Bronchial epithelial cell (primary cell): Measurements from ENCODE around the gene RPUSD3. TPM values are rescaled to one million over a fixed set of nuclear protein-coding genes. Genes with fewer than 3 reads are reported as not detected.

Source experiments
- DNase-seq: peaks from one replicate; pipeline ENCODE4 v3.0.0-alpha.2; 2010; ENCODE audit warnings: low read depth
- FAIRE-seq: peaks from 2 replicates; lab custom pipeline; 2011; peaks lifted over from hg19 to GRCh38; lab: Jason Lieb, UNC
- H3K27me3 ChIP-seq: 2 replicates; pipeline ENCODE4 v1.5.1; 2011; ENCODE audit warnings: low read length; ENCODE audit not compliant: control insufficient read depth, insufficient read depth
- H3K36me3 ChIP-seq: 2 replicates; pipeline ENCODE4 v1.5.1; 2011; ENCODE audit warnings: low read length; ENCODE audit not compliant: control insufficient read depth, insufficient read depth
- H3K4me3 ChIP-seq: 2 replicates; pipeline ENCODE4 v1.5.1; 2011; ENCODE audit warnings: mild to moderate bottlenecking, low read depth, low read length, control low read depth
- total RNA-seq: library from RNA; depleted of rRNA; stranded (reverse); fragments of >200 nt; gene quantifications from 2 replicates; pipeline ENCODE4 v1.2.1, GENCODE V29; 2014
- TF ChIP-seq, protein P1 (sequence below): IDR thresholded peaks from 2 replicates; pipeline ENCODE4 v1.5.1; 2011; ENCODE audit warnings: mild to moderate bottlenecking, moderate library complexity, low read length, control low read depth, inconsistent platforms; ENCODE audit not compliant: insufficient read depth, severe bottlenecking

The RPUSD3 gene
- total RNA-seq, 1 donor from 2014 or later: 34.5 TPM

- TF ChIP-seq, protein P1, sequence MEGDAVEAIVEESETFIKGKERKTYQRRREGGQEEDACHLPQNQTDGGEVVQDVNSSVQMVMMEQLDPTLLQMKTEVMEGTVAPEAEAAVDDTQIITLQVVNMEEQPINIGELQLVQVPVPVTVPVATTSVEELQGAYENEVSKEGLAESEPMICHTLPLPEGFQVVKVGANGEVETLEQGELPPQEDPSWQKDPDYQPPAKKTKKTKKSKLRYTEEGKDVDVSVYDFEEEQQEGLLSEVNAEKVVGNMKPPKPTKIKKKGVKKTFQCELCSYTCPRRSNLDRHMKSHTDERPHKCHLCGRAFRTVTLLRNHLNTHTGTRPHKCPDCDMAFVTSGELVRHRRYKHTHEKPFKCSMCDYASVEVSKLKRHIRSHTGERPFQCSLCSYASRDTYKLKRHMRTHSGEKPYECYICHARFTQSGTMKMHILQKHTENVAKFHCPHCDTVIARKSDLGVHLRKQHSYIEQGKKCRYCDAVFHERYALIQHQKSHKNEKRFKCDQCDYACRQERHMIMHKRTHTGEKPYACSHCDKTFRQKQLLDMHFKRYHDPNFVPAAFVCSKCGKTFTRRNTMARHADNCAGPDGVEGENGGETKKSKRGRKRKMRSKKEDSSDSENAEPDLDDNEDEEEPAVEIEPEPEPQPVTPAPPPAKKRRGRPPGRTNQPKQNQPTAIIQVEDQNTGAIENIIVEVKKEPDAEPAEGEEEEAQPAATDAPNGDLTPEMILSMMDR: peak; percentile 27
- no peaks in the 10 kb centered on the region for H3K27me3 ChIP-seq
- DNase-seq (no peak), FAIRE-seq (no peak)
- peaks cover 38% of the 10 kb centered on the region for H3K36me3 ChIP-seq
- no peak overlapping the region for H3K4me3 ChIP-seq
Measured at GRCh38 chr3:9800529-9800928, 43.3 kb downstream of the RPUSD3 start.

GRCh38 chr3:9797196-9797945 lies 46.4 kb downstream of the RPUSD3 start:
- Histone ChIP-seq H3K27me3 (no peaks in the 10 kb centered on the region), H3K36me3 (peaks cover 28% of the 10 kb centered on the region), H3K4me3 (no peak overlapping the region)
- TF ChIP-seq, protein P1: no peak
- FAIRE-seq (no peak), DNase-seq (no peak)

- no peaks in the 10 kb centered on the region for H3K27me3 ChIP-seq
- peaks cover 22% of the 10 kb centered on the region for H3K36me3 ChIP-seq
- H3K4me3 ChIP-seq: no peak overlapping the region
- TF ChIP-seq, protein P1: no peak
- DNase-seq: no peak
- no peak for FAIRE-seq
Measured at GRCh38 chr3:9795207-9795606, 48.6 kb downstream of the RPUSD3 start.

GRCh38 chr3:9794400-9794799 lies 49.4 kb downstream of the RPUSD3 start:
- DNase-seq (no peak), FAIRE-seq (no peak)
- Histone ChIP-seq H3K4me3 (no peak overlapping the region), H3K27me3 (no peaks in the 10 kb centered on the region), H3K36me3 (peaks cover 18% of the 10 kb centered on the region)
- TF ChIP-seq, protein P1: no peak

DNA sequence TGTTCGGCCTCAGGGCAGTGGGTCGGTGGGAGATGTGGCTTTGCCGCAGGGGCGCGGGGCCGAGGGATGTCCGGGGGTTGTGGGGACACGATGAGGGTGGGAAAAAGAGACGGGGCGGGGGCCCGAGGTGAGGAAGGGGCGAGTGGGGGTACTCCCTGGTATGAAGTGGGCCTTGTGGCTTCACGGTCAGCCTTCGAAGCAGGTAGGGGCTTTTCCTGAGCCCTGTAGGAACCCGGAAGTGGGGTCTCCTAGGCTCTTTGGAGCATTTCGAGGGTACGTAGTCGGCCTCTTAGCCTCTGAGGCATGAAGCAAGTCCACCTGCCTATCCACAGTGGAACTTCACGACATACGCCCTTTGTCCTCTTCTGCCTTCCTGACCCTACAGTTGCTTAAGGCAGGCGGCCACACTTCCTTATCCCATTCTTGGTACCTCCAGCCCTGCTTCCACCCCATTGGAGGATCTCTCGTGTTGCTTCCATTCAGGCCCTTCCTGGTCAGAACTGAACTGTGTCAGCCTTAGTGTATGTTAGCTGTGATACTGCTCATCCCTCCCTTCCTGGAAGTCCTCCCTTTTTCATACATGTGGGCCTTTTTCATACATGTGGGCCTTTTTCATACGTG lies 50.5 kb downstream of the RPUSD3 start:
- Histone ChIP-seq H3K36me3 (peaks cover 18% of the 10 kb centered on the region), H3K27me3 (no peaks in the 10 kb centered on the region), H3K4me3 (peak overlapping the region; percentile 94)
- peak; percentile 42 for DNase-seq
- FAIRE-seq: no peak
- TF ChIP-seq, protein P1: no peak
